ENCODE data around the gene SENP1.
A peak's percentile ranks its signal among the peaks of the same experiment; 100 is the strongest.

SENP1 gene

DNA sequence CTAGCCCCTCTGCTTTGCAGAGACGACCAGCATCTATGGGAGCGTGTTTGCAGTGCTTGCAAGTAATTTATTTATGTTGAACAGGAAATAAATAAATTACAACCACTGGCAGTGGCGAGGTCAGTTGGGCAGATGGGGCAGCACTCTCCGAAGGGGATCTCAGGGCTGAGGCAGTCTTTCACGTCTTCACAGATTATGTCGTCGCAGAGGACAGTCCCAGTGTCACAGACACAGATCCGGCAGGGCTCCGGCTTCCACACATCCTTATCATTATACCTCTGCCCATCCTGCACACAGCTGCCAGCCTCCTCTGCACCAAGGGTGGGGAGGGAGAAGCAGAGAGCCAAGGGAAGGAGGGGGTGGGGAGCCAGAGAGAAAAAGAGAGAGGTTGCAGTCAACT, 106.1 kb downstream of the SENP1 start:
- DNase-seq (ENCODE audit: low read depth): no peak

DNA sequence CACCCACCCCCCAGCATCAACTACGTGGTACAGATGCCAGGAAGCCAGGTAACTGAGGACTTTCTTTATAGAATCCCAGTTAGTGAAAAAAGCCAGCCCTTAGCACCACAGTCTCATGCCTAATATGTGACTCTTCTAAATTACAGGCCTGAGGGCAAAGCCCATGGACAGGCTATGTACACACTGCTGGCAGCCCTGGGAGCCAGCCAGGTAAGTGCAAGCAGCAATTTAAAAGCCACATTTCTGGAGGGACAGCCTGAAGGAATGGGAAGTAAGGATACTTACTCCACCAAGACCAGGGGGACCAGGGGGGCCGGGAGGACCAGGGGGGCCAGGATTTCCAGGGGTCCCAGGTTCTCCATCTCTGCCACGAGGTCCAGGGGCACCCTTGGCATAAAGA, 108.6 kb downstream of the SENP1 start:
- DNase-seq (ENCODE audit: low read depth): no peak

DNA sequence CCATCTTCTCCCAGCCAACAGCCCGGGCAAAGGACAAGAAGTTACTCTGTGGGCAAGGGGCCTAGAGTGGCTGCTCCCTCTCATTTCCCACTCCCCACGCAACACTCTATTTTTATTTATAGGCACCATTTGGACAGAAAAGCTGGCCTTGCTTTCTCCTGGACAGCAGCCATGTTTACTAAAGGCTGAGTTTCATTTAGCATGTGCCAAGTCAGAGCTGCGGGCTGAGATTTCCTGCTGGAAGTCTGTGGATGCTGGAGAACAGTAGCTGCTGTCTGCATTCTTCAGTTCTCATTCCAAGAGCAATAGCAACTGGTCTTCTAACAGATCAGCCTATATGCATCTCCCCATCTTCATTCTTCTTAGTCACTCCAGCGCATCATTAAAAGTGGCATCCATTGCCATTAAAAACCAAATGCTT, 109.9 kb downstream of the SENP1 start:
- peak; percentile 17 for DNase-seq (ENCODE audit: low read depth)

DNA sequence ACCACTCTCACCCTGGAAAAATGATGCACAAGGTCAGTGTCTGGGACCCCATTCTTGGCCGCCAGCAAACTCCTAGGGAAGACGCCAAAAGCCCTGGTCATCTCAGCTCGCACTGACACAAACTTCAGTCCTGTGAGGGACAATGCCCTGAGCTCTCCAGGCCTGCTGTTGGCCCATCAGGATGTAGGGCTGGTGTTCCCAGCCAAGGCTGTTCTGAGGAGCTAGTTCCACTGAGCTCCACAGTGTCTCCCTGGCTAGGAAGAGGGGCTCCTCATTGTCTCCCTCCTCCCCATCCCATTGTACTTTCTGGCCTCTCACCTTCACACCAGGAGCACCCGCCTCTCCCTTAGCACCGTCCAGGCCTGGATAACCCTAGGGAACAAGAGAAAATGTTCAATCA, 112.4 kb downstream of the SENP1 start:
- no peak for DNase-seq (ENCODE audit: low read depth)

Measured in fibroblast of the conjunctiva (primary cell).